Stimulated activated CD8-positive, alpha-beta memory T cell treated with anti-CD3 and anti-CD28 coated beads, Interleukin-15, amount 100 ng/mL, for 24 hours (primary cell): ENCODE results near the gene ARHGDIA.
"Not testable (repeated sequence)": the region's sequence is repeated elsewhere in the genome, so short reads cannot be mapped to it uniquely, and the experiment has no call there.

Experiments used
- DNase-seq: peaks from one replicate; pipeline ENCODE4 v3.0.0-alpha.2; 2020; ENCODE audit warnings: low read depth

Gene ARHGDIA

DNA sequence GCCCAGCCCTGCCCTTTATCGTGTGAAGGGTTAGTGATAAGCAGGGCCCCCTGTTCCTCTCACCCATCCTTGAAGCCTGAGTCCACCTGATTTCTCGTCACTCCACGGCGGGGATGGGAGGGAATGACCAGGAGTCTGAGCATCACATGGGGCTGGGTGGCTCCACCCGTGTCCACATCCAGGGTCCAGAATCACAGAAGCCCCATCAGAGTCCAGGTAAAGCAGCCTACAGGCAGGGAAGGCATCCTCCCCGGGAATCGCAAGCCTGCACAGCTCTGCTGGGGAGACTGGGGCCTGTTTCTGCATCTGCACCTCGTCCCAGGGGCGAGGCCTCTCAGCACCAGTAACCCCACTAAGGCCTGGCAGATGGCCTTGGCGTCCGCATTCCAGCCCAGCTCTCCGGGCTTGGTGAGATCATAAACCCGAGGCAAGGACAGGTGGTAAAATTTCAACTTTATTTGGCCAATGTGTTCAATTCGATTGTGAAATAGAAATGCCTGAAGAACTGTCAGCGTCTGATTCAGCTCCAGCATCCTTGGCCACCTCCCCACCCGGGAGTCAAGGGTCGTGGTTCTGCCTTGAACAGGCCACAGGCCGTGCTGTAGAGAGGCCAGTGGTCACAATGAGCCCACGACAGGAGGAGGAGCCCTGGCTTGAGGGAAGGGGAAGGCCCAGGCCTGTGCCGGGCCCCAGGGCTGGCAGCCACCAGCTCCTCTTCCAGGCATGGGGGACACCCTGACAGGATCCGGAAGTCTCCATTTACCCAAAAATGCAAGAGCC, 28.2 kb downstream of the ARHGDIA start:
- DNase-seq = no peak

DNA sequence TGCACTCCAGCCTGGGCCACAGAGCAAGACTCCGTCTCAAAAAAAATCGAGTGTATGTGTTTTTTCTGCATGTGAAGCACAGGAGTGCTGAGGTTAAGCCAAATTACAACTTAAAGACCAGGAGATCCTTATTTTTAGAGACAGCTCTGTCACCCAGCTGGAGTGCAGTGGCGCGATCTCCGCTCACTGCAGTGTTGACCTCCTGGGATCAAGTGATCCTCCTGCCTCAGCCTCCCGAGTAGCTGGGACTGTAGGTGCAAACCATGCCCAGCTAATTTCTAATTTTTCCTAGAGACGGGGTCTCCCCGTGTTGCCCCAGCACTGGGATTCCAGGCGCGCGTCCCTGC, 28.8 kb downstream of the ARHGDIA start:
- no peak for DNase-seq

DNA sequence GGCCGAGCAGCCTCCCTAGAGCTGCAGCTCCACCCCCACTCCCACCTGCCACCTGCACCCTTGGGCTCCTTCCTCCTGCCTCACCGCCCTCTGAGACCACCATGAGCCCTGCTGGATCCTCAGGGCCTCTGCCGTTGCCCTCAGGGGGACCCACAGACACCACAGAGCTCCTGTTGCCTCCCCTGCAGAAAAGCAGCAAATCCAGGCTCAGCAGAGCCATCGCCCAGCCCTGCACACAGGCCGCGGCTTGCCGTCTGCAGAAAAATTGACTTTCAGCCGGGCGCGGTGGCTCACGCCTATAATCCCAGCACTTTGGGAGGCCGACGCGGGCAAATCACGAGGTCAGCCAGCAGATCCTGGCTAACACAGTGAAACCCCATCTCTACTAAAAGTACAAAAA, 29.3 kb downstream of the ARHGDIA start:
- DNase-seq = no peak

- no peak for DNase-seq
Measured at GRCh38 chr17:81840826-81841778, 30.0 kb downstream of the ARHGDIA start.

DNA sequence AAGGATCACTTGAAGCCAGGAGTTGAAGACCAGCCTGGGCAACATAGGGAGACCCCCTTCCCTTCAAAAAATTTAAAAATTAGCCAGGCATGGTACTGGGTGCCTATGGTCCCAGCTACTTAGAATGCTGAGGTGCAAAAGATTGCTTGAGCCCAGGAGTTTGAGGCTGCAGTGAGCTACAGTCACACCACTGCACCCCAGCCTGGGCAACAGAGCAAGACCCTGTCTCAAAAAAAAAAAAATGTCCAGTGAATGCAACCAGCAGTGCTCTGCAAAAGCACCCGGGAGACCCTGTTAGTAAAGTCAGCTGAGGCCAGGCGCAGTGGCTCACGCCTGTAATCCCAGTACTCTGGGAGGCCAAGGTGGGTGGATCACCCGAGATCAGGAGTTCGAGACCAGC, 31.1 kb downstream of the ARHGDIA start:
- not testable (repeated sequence) for DNase-seq

DNA sequence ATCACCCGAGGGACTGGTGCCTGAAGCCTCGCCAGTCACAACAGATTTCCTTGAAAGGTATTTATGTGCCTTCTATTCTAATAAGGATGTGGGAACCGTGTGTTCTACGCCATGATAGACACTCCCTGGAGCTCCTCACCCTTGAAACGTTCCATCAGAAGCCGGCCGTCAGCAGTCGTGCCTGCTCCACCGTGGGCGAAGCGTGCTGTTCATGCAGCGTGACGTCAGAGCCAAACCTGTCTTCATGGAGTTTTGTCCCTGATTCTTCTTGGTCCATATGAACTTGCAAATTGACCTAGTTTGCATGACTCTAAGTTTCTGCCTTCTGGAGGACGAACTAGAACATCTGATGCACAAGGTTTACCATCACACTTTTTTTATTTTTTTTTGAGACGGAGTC, 31.8 kb downstream of the ARHGDIA start:
- DNase-seq = no peak

DNA sequence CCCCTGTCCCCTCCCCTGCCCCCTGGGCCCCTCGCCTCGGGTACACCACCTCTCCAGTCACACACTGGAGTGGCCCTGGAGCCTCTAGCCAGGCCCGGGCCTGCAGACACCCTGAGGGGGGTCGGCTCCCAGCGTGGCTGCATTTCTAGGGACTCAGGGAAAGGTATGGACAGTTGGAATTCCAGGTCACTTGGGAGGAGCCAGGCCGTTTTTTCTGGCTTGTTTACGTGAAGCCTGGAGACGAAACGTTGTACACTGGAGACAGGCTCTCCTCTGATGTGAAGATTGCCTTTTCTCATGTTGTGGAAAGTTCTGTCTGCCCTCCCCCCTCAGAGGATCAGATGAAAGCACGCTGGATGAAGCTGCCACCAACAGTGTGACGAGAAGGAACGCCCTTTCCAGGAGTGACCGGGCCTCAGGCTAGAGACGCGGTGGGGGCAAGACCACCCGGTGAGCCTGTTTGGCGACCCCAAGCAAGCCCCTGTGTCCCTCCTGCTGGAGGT, 32.3 kb downstream of the ARHGDIA start:
- DNase-seq = no peak

DNA sequence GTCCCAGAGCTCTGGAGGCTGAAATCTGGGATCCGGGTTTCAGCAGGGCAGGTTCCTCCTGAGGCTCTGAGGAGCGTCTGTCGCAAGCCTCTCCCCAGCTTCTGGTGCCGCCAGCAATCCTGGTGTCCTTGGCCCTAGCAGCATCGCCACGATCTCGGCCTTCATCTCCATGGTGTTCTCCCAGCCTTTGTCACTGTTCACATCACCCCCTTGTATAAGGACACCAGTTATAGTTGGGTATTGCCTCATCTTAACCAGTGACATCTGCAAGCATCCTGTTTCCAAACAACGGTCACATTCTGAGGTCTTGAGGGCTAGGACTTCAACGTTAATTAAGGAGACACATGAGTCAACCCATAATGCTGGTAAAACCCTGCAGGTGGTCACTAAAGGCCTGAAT, 33.5 kb downstream of the ARHGDIA start:
- DNase-seq = no peak

DNA sequence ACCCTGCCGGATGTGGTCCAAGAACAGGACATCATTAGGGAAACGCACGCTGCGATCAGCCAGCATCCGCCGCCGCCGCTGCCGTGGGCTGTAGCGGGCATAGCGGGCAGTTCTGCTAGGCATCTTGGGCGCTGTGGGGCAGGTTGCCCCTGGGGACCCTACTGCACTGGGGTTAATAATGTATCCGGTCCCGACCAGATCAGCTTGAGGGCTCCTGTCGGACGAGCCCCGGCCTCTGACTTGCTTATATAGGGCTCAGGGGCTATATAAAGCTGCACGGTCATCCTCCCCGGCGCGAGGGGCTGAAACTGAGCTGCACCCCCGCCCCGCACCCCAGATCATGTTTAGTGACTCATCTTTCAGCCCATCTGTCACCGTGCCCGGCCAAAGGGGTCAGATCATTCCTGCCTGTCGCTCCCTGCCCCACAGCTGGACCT, 36.3 kb downstream of the ARHGDIA start, which contains the start of gene PPP1R27:
PPP1R27 (minus strand) TSS at position 220 of the 437 bp plus-strand sequence; CDS start at position 123, 97 bp downstream.
- no peak for DNase-seq

GRCh38 chr17:81833921-81834830, 37.0 kb downstream of the ARHGDIA start:
- no peak for DNase-seq

DNA sequence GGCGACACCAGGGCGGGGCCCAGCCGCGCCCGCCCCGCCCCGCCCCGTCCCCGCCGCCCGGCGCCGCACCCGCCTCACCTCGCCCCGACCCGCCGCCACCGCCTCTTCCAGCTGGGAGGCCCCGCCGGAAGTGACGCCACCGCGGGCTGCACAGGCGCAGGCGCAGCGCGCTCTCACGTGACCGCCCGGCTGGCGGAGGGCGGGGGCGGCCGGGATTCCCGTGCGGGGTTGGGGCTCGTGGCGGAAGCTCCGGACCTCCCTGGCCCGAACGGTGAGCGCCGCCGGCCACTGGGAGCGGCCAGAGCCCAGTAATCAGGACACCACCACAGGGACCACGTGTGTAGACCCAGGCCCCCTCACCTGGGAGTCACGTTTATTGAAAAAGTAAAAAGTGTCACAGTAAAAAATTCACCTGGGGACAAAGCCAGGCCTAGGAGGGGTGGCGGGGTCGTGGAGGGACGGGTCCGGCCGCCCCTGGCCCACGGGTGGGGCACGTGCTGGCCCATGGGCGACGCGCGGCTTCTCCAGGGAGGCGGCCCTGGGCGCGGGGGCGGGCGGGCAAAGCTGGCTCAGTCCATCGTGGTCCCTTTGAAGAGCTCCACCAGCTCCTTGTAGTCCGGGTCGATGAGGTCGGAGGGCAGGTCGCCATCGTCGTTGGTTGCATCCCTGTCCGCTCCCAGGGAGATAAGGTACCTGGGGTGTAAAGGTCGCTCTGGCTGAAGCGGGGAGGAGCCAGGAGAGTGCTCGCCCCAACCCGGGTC, 37.8 kb downstream of the ARHGDIA start, which contains the start of gene MCRIP1:
MCRIP1 (minus strand) TSS at position 132 of the 761 bp plus-strand sequence. CDS start 8,785 bp downstream, outside the sequence.
- peak; percentile 97 for DNase-seq

DNA sequence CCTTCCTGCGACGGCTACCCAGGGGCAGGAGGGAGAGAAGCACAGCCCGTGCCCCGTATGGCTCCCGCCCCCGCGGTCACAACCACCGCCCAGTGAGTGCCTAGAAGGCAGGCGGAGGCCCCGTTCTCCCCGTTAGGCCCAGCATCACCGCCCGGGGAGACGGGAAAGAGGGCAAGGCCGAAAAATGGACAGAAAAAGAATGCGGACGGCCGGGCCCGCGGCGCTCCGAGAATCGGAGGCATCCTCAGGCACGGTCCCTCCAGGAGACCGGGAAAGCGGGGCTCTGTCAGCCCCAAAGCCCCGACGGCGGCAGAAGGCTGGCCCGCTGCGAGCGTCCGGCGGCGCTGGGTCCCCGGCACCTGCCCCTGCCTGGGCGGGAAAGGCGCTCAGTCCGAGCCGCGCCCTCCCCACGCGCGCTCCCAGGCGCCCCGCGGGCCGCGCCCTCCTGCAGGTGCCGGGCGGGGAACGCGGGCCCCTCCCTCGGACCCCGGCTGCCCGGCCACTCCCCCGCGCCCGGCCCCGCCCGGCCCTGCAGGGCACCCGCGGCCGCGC, 38.5 kb downstream of the ARHGDIA start:
- no peak for DNase-seq

DNA sequence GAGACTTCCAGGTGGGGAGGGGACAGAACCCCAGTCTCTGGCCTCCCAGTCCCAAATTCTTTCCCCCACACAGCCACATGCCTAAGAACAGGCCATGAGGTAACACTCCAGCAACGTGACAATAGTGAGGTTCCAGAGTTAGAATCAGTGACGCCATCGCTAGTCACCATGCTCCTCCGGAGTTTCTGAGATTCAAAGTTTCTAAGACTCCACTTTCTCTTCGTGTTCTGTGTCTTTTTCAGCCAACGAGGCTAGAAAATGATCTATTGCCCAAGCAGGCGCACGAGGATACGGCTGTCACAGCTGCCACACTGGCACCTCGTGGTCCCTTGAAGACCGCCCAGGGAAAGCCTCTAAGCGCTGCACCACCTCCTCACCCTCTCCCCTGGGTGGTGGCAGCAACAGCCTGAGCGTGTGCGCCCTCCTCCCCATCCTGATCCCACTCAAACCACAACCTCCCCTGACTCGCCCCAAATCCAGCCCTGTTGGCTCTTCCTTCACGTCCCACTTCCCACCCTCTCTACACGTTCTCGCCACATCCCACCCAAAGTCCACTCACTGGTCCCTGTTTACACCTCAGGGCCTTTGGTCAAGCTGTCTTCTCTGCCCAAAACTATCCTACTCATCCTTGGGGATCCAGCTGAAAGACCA, 39.1 kb downstream of the ARHGDIA start:
- peak; percentile 11 for DNase-seq

GRCh38 chr17:81831563-81831956, 39.6 kb downstream of the ARHGDIA start:
- no peak for DNase-seq

GRCh38 chr17:81829858-81830257, 41.3 kb downstream of the ARHGDIA start:
- no peak for DNase-seq

GRCh38 chr17:81828656-81829055, 42.5 kb downstream of the ARHGDIA start:
- DNase-seq = no peak

DNA sequence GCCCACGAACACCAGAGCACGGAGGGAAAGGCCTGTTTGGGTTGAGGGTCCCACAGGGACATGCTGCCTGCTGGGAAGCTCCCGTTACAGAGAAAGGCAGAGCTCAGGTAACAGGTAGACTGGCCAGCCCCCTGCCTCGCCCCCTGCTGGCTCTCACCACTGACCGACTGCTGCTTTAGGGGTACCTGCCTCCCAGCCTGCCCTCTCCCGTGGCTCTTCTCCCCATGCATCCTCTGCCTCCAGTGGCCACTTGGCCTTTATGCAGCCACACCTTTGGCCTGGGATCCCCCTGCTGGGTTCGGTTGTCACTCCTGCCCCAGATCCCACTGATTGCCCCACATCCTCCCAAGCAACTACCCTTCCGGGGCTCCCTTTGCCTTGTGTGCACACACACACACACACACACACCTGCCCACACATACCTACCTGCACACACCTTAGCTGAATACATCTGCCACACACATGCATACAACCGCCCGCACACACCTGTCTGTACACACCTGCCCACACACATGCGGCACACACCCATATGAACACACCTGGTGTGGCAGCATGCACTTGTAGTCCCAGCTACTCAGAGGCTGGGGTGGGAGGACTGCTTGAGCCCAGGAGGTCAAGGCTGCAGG, 45.2 kb downstream of the ARHGDIA start:
- DNase-seq = no peak

- DNase-seq = no peak
Measured at GRCh38 chr17:81824595-81824994, 46.5 kb downstream of the ARHGDIA start.

GRCh38 chr17:81823820-81824550, 47.2 kb downstream of the ARHGDIA start:
- no peak for DNase-seq
